WTC11 (cell line): Measurements from ENCODE around the gene CFAP251. TPM values are rescaled to one million over a fixed set of nuclear protein-coding genes. Genes with fewer than 3 reads are reported as not detected.

ENCODE experiments used
- ATAC-seq: fragments of 200-7000 bp; cut with Tn5 transposase; 2 replicates; pipeline ENCODE4 v1.10.0; 2021; ENCODE audit warnings: mild to moderate bottlenecking, moderate library complexity
- CTCF ChIA-PET: fragments of 300-600 bp; sonication (Branson Sonifier 250); formaldehyde crosslinking; loops from one replicate; lab custom pipeline; 2021; ENCODE audit warnings: antibody characterized with exemption; lab: Charles Lee
- POLR2A ChIA-PET: fragments of 350-600 bp; sonication (Branson Sonifier 250); formaldehyde crosslinking; loops from one replicate; lab custom pipeline; 2021; ENCODE audit warnings: antibody characterized with exemption; lab: Charles Lee
- DNase-seq: peaks from one replicate; pipeline ENCODE4 v3.0.0; 2021; ENCODE audit warnings: low spot score
- H3K27ac Mint-ChIP-seq: 2 replicates; pipeline ENCODE4 v1.8.0; 2021; ENCODE audit warnings: mixed read lengths
- H3K27me3 Mint-ChIP-seq: 2 replicates; pipeline ENCODE4 v1.8.0; 2021; ENCODE audit warnings: low read depth, mild to moderate bottlenecking, moderate library complexity, mixed read lengths
- H3K36me3 Mint-ChIP-seq: 2 replicates; pipeline ENCODE4 v1.8.0; 2021; ENCODE audit warnings: mixed read lengths
- H3K4me1 Mint-ChIP-seq: 2 replicates; pipeline ENCODE4 v1.8.0; 2022; ENCODE audit warnings: mixed read lengths
- H3K4me3 Mint-ChIP-seq: 2 replicates; pipeline ENCODE4 v1.8.0; 2021; ENCODE audit warnings: mild to moderate bottlenecking, moderate library complexity, mixed read lengths
- H3K9me3 Mint-ChIP-seq: 2 replicates; pipeline ENCODE4 v1.8.0; 2021; ENCODE audit warnings: mixed read lengths
- ELF4 ChIP-seq: sonication (generic); formaldehyde crosslinking; IDR thresholded peaks from 2 replicates; pipeline ENCODE4 v1.8.1; 2022; ENCODE audit warnings: low read depth, mild to moderate bottlenecking, moderate library complexity, missing genetic modification reagents
- FOXK1 ChIP-seq: sonication (generic); formaldehyde crosslinking; IDR thresholded peaks from 2 replicates; pipeline ENCODE4 v1.8.0; 2022; ENCODE audit warnings: mild to moderate bottlenecking, moderate library complexity, missing genetic modification reagents
- FOXP1 ChIP-seq: sonication (generic); formaldehyde crosslinking; IDR thresholded peaks from 2 replicates; pipeline ENCODE4 v1.8.0; 2022; ENCODE audit warnings: missing genetic modification reagents, mild to moderate bottlenecking, moderate library complexity, borderline replicate concordance
- NFATC4 ChIP-seq: fragments of 250-450 bp; sonication (Bioruptor Pico); IDR thresholded peaks from 2 replicates; pipeline ENCODE4 v1.9.0; 2021; ENCODE audit warnings: mild to moderate bottlenecking
- PRRX2 ChIP-seq: fragments of 250-450 bp; sonication (Bioruptor Pico); IDR thresholded peaks from 2 replicates; pipeline ENCODE4 v1.8.0; 2021; ENCODE audit warnings: mild to moderate bottlenecking
- SMAD4 ChIP-seq: sonication (generic); formaldehyde crosslinking; IDR thresholded peaks from 2 replicates; pipeline ENCODE4 v1.8.0; 2022; ENCODE audit warnings: mild to moderate bottlenecking, missing genetic modification reagents
- TCF7 ChIP-seq: sonication (generic); formaldehyde crosslinking; IDR thresholded peaks from 2 replicates; pipeline ENCODE4 v1.8.0; 2022; ENCODE audit warnings: mild to moderate bottlenecking, low read depth, missing genetic modification reagents, moderate library complexity
- USF1 ChIP-seq: sonication (generic); formaldehyde crosslinking; IDR thresholded peaks from 2 replicates; pipeline ENCODE4 v1.8.0; 2022; ENCODE audit warnings: mild to moderate bottlenecking, missing genetic modification reagents
- USF2 ChIP-seq: sonication (generic); formaldehyde crosslinking; IDR thresholded peaks from 2 replicates; pipeline ENCODE4 v1.8.1; 2023; ENCODE audit warnings: mild to moderate bottlenecking, missing genetic modification reagents, moderate library complexity
- ZBTB21 ChIP-seq: sonication (generic); formaldehyde crosslinking; IDR thresholded peaks from 2 replicates; pipeline ENCODE4 v1.8.1; 2023; ENCODE audit warnings: mild to moderate bottlenecking, missing genetic modification reagents, borderline replicate concordance
- ZNF138 ChIP-seq: sonication (generic); formaldehyde crosslinking; conservative IDR thresholded peaks from 2 replicates; pipeline ENCODE4 v1.8.1; 2022; ENCODE audit warnings: mild to moderate bottlenecking, moderate library complexity, missing genetic modification reagents
- ZNF532 ChIP-seq: fragments of 250-450 bp; sonication (Bioruptor Pico); IDR thresholded peaks from 2 replicates; pipeline ENCODE4 v1.9.0; 2021; ENCODE audit warnings: mild to moderate bottlenecking, borderline replicate concordance
- total RNA-seq: library from RNA; stranded (reverse); gene quantifications from 3 replicates; pipeline ENCODE4 v1.2.3, GENCODE V29; 2021
- TF ChIP-seq, protein P1 (sequence below): sonication (generic); formaldehyde crosslinking; IDR thresholded peaks from 2 replicates; pipeline ENCODE4 v1.8.1; 2023; ENCODE audit warnings: mild to moderate bottlenecking, moderate library complexity, missing genetic modification reagents
- TF ChIP-seq, protein P2 (sequence below): sonication (generic); formaldehyde crosslinking; IDR thresholded peaks from 2 replicates; pipeline ENCODE4 v1.8.1; 2023; ENCODE audit warnings: mild to moderate bottlenecking, missing genetic modification reagents
- TF ChIP-seq, protein P3 (sequence below): fragments of 250-450 bp; sonication (Bioruptor Pico); conservative IDR thresholded peaks from 2 replicates; pipeline ENCODE4 v1.9.0; 2021; ENCODE audit warnings: mild to moderate bottlenecking
- TF ChIP-seq, protein P4 (sequence below): sonication (generic); formaldehyde crosslinking; IDR thresholded peaks from 2 replicates; pipeline ENCODE4 v1.8.1; 2022; ENCODE audit warnings: mild to moderate bottlenecking, missing genetic modification reagents, moderate library complexity, borderline replicate concordance

The CFAP251 gene
- total RNA-seq, 1 experiment from 2014 or later = 3.1 TPM

- CTCF ChIA-PET = no interaction called here
- no peak for DNase-seq
- no peak for ATAC-seq
- no peaks in the 10 kb centered on the region; the same call in 1 of the 2 replicates for H3K36me3 Mint-ChIP-seq
- no peak overlapping the region for H3K4me3 Mint-ChIP-seq
- H3K9me3 Mint-ChIP-seq = peaks cover 11% of the 10 kb centered on the region; the same call in 1 of the 2 replicates
- H3K27ac Mint-ChIP-seq = no peak overlapping the region
- peaks cover 6% of the 10 kb centered on the region for H3K27me3 Mint-ChIP-seq
- POLR2A ChIA-PET = no interaction called here
- H3K4me1 Mint-ChIP-seq = no peaks in the 10 kb centered on the region
- TF ChIP-seq, protein P1, sequence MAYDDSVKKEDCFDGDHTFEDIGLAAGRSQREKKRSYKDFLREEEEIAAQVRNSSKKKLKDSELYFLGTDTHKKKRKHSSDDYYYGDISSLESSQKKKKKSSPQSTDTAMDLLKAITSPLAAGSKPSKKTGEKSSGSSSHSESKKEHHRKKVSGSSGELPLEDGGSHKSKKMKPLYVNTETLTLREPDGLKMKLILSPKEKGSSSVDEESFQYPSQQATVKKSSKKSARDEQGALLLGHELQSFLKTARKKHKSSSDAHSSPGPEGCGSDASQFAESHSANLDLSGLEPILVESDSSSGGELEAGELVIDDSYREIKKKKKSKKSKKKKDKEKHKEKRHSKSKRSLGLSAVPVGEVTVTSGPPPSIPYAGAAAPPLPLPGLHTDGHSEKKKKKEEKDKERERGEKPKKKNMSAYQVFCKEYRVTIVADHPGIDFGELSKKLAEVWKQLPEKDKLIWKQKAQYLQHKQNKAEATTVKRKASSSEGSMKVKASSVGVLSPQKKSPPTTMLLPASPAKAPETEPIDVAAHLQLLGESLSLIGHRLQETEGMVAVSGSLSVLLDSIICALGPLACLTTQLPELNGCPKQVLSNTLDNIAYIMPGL (CRISPR knock-in tag) = no peak
- TF ChIP-seq NFATC4 (CRISPR knock-in tag) (no peak), FOXP1 (CRISPR knock-in tag) (no peak), FOXK1 (CRISPR knock-in tag) (no peak), ELF4 (no peak), TCF7 (CRISPR knock-in tag) (no peak)
- TF ChIP-seq, protein P2, sequence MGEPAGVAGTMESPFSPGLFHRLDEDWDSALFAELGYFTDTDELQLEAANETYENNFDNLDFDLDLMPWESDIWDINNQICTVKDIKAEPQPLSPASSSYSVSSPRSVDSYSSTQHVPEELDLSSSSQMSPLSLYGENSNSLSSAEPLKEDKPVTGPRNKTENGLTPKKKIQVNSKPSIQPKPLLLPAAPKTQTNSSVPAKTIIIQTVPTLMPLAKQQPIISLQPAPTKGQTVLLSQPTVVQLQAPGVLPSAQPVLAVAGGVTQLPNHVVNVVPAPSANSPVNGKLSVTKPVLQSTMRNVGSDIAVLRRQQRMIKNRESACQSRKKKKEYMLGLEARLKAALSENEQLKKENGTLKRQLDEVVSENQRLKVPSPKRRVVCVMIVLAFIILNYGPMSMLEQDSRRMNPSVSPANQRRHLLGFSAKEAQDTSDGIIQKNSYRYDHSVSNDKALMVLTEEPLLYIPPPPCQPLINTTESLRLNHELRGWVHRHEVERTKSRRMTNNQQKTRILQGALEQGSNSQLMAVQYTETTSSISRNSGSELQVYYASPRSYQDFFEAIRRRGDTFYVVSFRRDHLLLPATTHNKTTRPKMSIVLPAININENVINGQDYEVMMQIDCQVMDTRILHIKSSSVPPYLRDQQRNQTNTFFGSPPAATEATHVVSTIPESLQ (CRISPR knock-in tag) = no peak
- TF ChIP-seq, protein P3, sequence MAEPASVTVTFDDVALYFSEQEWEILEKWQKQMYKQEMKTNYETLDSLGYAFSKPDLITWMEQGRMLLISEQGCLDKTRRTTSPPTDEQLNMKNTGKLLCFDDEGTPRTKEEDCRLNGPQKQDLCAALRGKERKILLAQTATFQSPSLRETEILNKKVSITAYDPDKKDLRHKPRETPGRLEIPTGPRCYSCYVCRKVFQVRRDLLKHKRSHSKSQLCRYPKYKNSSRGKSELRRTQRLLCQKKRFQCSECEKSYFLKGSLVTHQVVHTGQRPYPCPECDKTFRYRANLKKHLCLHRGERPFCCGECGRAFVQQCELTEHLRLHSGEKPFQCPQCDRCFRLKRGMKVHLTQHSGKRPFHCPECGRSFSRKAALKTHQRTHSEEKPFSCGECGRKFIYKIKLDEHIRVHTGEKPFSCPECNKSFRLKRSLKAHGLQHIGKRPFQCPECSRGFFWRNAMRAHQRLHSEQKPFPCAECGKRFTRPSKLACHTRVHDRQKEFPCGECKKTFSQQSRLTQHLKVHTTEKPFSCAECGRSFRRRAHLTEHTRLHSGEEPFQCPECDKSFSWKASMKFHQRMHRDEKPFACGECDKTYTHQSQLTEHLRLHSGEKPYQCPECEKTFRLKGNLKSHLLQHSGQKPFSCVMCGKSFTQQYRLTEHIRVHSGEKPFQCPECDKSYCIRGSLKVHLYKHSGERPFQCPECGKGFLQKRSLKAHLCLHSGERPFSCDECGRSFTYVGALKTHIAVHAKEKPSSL (CRISPR knock-in tag) = no peak
Measured at GRCh38 chr12:122013791-122014590, 95.6 kb downstream of the CFAP251 start.

- CTCF ChIA-PET = no interaction called here
- POLR2A ChIA-PET = interaction anchor here (0.6 kb wide), 1 partner anchor 101 kb away, joined by 3 read pairs; no protein-coding TSS in a partner anchor
- no peak for ATAC-seq
- TF ChIP-seq SMAD4 (no peak), USF1 (CRISPR knock-in tag) (no peak), ZNF138 (CRISPR knock-in tag) (no peak), PRRX2 (CRISPR knock-in tag) (no peak), ZBTB21 (CRISPR knock-in tag) (no peak), ZNF532 (no peak), USF2 (CRISPR knock-in tag) (no peak)
- TF ChIP-seq, protein P4, sequence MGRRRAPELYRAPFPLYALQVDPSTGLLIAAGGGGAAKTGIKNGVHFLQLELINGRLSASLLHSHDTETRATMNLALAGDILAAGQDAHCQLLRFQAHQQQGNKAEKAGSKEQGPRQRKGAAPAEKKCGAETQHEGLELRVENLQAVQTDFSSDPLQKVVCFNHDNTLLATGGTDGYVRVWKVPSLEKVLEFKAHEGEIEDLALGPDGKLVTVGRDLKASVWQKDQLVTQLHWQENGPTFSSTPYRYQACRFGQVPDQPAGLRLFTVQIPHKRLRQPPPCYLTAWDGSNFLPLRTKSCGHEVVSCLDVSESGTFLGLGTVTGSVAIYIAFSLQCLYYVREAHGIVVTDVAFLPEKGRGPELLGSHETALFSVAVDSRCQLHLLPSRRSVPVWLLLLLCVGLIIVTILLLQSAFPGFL (CRISPR knock-in tag) = no peak
- TF ChIP-seq, protein P3 (CRISPR knock-in tag) = no peak
Measured at GRCh38 chr12:122014781-122015180, 96.4 kb downstream of the CFAP251 start.

More at GRCh38 chr12:122014781-122015180, 96.4 kb downstream of the CFAP251 start:
- Mint-ChIP-seq H3K36me3 (no peaks in the 10 kb centered on the region; the same call in 1 of the 2 replicates), H3K4me3 (no peak overlapping the region), H3K27ac (no peak overlapping the region), H3K4me1 (no peaks in the 10 kb centered on the region), H3K27me3 (peaks cover 14% of the 10 kb centered on the region), H3K9me3 (peaks cover 11% of the 10 kb centered on the region; the same call in 1 of the 2 replicates)
- DNase-seq = no peak
